HG03066 (cell line): ENCODE measurements around the gene OPN1MW2.
"Not testable (repeated sequence)": the region's sequence is repeated elsewhere in the genome, so short reads cannot be mapped to it uniquely, and the experiment has no call there.

Source experiments
- ATAC-seq: cut with Tn5 transposase; IDR thresholded peaks from one replicate; pipeline ENCODE4 v1.9.1; 2021; ENCODE audit warnings: low read depth; ENCODE audit not compliant: unreplicated experiment

OPN1MW2 gene

DNA sequence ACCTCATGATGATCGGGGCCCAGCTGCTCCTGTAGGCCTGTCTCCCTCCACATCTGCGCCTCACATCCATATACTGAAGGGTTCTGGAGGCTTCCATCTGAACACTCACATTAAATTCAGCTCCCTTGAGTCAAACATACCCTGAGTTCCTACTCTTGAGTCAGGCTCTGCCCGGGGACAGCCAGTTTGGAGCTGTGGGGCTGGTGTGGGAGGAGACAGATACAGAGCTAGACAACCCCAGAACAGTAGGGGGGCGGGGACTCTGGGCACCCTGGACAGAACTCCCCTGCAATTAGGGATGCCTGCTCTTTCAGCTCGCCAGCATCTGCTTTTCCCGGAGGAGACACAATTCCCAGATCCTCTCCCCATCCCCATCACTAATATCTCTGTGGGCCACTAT lies 43.5 kb downstream of the OPN1MW2 start:
- not testable (repeated sequence) for ATAC-seq

DNA sequence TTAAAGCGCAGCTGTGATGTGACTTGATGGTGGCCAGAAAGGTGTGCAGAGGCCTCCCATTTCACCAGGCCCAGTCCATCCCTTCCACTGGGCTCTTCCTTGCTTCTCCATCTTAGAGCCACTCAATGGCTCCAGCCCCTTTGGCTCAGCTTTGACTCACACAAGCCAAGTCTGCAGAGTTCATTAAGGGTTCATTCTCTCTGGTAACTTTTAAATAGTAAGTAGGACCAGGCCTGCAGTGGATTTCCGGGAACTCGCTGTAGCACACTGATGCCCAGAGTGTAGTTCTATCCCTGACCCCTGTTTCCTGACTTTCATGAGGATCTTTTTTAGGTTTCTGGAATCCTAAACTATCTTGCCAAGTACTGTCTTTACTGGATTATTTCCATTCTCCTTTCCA lies 49.7 kb downstream of the OPN1MW2 start:
- ATAC-seq = not testable (repeated sequence)
